ENCODE data around the gene NFATC2. TPM values are rescaled to one million over a fixed set of nuclear protein-coding genes. Genes with fewer than 3 reads are reported as not detected.

The NFATC2 gene
- total RNA-seq, 1 experiment from 2014 or later: 0.61 TPM

DNA sequence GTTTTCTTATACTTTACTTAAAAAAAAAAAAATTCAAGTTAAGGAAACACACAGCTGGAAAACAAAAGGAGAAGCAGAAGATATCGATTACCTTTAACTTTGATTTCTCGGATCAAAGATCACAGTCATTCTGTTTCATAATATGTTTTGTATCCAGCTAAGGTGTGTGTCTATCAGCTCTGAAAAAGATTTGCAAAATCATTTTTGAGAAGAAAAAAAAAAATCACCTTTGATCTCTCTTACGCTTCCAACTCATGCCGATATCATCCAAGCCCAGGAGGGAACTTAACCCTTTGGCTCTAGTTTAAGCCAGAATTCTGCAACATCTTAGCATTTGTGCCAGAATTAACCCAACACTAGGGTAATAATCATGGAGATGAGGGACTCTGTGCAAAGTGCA, 144.0 kb downstream of the NFATC2 start:
- H3K36me3 Mint-ChIP-seq (ENCODE audit: insufficient read depth in 1 of 3, low read depth in 3 of 3): no peaks in the 10 kb centered on the region
- H3K27ac ChIP-seq (ENCODE audit: insufficient read length, low read depth, low read length): no peak overlapping the region
- TF ChIP-seq, protein P1, sequence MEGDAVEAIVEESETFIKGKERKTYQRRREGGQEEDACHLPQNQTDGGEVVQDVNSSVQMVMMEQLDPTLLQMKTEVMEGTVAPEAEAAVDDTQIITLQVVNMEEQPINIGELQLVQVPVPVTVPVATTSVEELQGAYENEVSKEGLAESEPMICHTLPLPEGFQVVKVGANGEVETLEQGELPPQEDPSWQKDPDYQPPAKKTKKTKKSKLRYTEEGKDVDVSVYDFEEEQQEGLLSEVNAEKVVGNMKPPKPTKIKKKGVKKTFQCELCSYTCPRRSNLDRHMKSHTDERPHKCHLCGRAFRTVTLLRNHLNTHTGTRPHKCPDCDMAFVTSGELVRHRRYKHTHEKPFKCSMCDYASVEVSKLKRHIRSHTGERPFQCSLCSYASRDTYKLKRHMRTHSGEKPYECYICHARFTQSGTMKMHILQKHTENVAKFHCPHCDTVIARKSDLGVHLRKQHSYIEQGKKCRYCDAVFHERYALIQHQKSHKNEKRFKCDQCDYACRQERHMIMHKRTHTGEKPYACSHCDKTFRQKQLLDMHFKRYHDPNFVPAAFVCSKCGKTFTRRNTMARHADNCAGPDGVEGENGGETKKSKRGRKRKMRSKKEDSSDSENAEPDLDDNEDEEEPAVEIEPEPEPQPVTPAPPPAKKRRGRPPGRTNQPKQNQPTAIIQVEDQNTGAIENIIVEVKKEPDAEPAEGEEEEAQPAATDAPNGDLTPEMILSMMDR (conservative IDR thresholded peaks at IDR 0.05): no peak
- peaks cover 3% of the 10 kb centered on the region; the same call in 1 of the 2 replicates for H3K4me1 ChIP-seq (ENCODE audit: insufficient read depth, low read length)
- H4K91ac ChIP-seq (ENCODE audit: insufficient read length, low read depth, low read length): no peak overlapping the region
- H4K8ac ChIP-seq (replicated peaks; ENCODE audit: insufficient read length, low read depth, low read length): no peak overlapping the region
- H3K56ac ChIP-seq (ENCODE audit: insufficient read length, low read depth, low read length): no peak overlapping the region
- no peak overlapping the region for H3K14ac ChIP-seq (ENCODE audit: insufficient read depth, low read length)
- H3K18ac ChIP-seq (ENCODE audit: insufficient read length, low read depth, low read length): no peak overlapping the region
- H3K27me3 ChIP-seq (ENCODE audit: insufficient read depth, low read length): no peaks in the 10 kb centered on the region
- H3K4me3 Mint-ChIP-seq: no peak overlapping the region
- no peak overlapping the region for H2BK120ac ChIP-seq (ENCODE audit: low read depth, low read length, poor library complexity, severe bottlenecking)
- peaks cover 1% of the 10 kb centered on the region for H3K27me3 Mint-ChIP-seq (ENCODE audit: low read depth)
- H3K23me2 ChIP-seq (ENCODE audit: insufficient read length, low read depth, low read length, poor library complexity, severe bottlenecking): no peaks in the 10 kb centered on the region
- no peak overlapping the region for H3K4ac ChIP-seq (ENCODE audit: low read depth, low read length)
- no peak overlapping the region for H3K23ac ChIP-seq (ENCODE audit: insufficient read length, low read depth, low read length)
- no peak overlapping the region for H2BK20ac ChIP-seq (ENCODE audit: low read depth, low read length, poor library complexity, severe bottlenecking)
- H2AK5ac ChIP-seq (ENCODE audit: insufficient read length, low read length): no peak overlapping the region
- H3K9me3 ChIP-seq (ENCODE audit: control insufficient read depth, low read depth, low read length): no peaks in the 10 kb centered on the region
- H3K79me2 ChIP-seq (ENCODE audit: insufficient read depth, low read length): no peaks in the 10 kb centered on the region
- no peak overlapping the region for H4K5ac ChIP-seq (ENCODE audit: insufficient read length, low read depth, low read length)
- no peak overlapping the region for H3K9ac ChIP-seq (ENCODE audit: extremely low read depth, insufficient read length, low read length)
- no peak overlapping the region for H3T11ph ChIP-seq (ENCODE audit: low read length)
- no peaks in the 10 kb centered on the region for H4K20me1 ChIP-seq (ENCODE audit: control insufficient read depth, insufficient read depth, insufficient read length)
- H3K9me3 Mint-ChIP-seq: no peaks in the 10 kb centered on the region
- WGBS (ENCODE audit: extremely low coverage, insufficient read length, low lambda C conversion rate): no CpG with 5 or more reads among the region's 4 CpGs
- no peak overlapping the region for H3K4me2 ChIP-seq (ENCODE audit: insufficient read depth, insufficient read length, low read length)
- H3K79me1 ChIP-seq (ENCODE audit: insufficient read depth, low read depth, low read length, poor library complexity, severe bottlenecking): no peaks in the 10 kb centered on the region
- no peak overlapping the region; a peak in 1 of 7 replicates for H3K27ac Mint-ChIP-seq
- no peak overlapping the region for H2AFZ ChIP-seq (ENCODE audit: low read length)
- H2BK5ac ChIP-seq (ENCODE audit: insufficient read length, low read length): no peak overlapping the region
- peaks cover 18 to 30% of the 10 kb centered on the region in 2 experiments for H3K4me1 Mint-ChIP-seq
- H2BK15ac ChIP-seq (ENCODE audit: low read depth, low read length): no peak overlapping the region
- DNase-seq: no peak
- no peak overlapping the region for H2BK12ac ChIP-seq (ENCODE audit: insufficient read length, low read depth, low read length)
